Measurements from ENCODE around the gene LSAMP. TPM values are rescaled to one million over a fixed set of nuclear protein-coding genes. Genes with fewer than 3 reads are reported as not detected.

LSAMP gene
- total and polyA plus RNA-seq, 2 donors (not counting 1 experiment from before 2014, with no cell fraction given), result not detected

GRCh38 chr3:116264546-116265319 is 180.6 kb downstream of the LSAMP start:
- no peaks in the 10 kb centered on the region for H3K4me1 ChIP-seq (ENCODE audit: control insufficient read depth in 2 of 2, insufficient read depth in 2 of 2, low read length in 2 of 2)
- Mint-ChIP-seq H3K27ac (no peak overlapping the region), H3K9me3 (ENCODE audit: insufficient read depth) (no peaks in the 10 kb centered on the region), H3K4me1 (no peaks in the 10 kb centered on the region), H3K4me3 (no peak overlapping the region), H3K27me3 (peaks cover 3% of the 10 kb centered on the region)
- intact Hi-C loops (cut with micrococcal nuclease), result no loop called here
- H3K79me2 ChIP-seq (ENCODE audit: control insufficient read depth, insufficient read depth, low read length), result no peaks in the 10 kb centered on the region
- no peaks in the 10 kb centered on the region for H3K9me3 ChIP-seq (ENCODE audit: control extremely low read depth in 1 of 3, control insufficient read depth in 2 of 3, insufficient read depth in 1 of 3, low read length in 2 of 3)
- no peak for ATAC-seq (ENCODE audit: low read depth)
- H2AFZ ChIP-seq (ENCODE audit: insufficient read depth, low read depth, low read length, poor library complexity, severe bottlenecking), result no peak overlapping the region
- no peak overlapping the region for H3K4me3 ChIP-seq (ENCODE audit: control extremely low read depth in 1 of 5, extremely low read depth in 1 of 5, insufficient read depth in 1 of 5, low read depth in 2 of 5, low read length in 4 of 5)
- DNase-seq, result no peak
- TF ChIP-seq CTCF (IDR thresholded peaks at IDR 0.05), result no peak
- TF ChIP-seq EZH2 (IDR thresholded peaks at IDR 0.05; ENCODE audit: borderline replicate concordance, insufficient read depth, low read depth, low read length, poor library complexity, severe bottlenecking), result no peak
- no peaks in the 10 kb centered on the region for H3K27me3 ChIP-seq (replicated peaks in 1 of 4; ENCODE audit: control extremely low read depth in 1 of 4, control insufficient read depth in 3 of 4, insufficient read depth in 4 of 4, low read length in 3 of 4)
- POLR2A ChIA-PET, result no interaction called here
- no peaks in the 10 kb centered on the region for H3K36me3 ChIP-seq (replicated peaks in 1 of 2; ENCODE audit: control extremely low read depth in 1 of 2, control insufficient read depth in 1 of 2, extremely low read depth in 1 of 2, insufficient read depth in 2 of 2, low read length in 1 of 2)
- H4K20me1 ChIP-seq (ENCODE audit: control insufficient read depth, insufficient read depth, low read length, poor library complexity, severe bottlenecking), result no peaks in the 10 kb centered on the region
- H3K4me2 ChIP-seq (replicated peaks; ENCODE audit: low read depth, low read length, poor library complexity, severe bottlenecking), result no peak overlapping the region
- H3K27ac ChIP-seq (ENCODE audit: low read length in 2 of 2), result no peak overlapping the region
- no peak overlapping the region for H3K9ac ChIP-seq (ENCODE audit: low read length)
- 67% methylated on average over 1 of the region's 4 CpGs for WGBS (ENCODE audit: insufficient coverage)
- CTCF ChIA-PET, result no interaction called here

- Histone ChIP-seq H2AFZ (ENCODE audit: insufficient read depth, low read depth, low read length, poor library complexity, severe bottlenecking) (no peak overlapping the region), H3K27me3 (replicated peaks in 1 of 4; ENCODE audit: control extremely low read depth in 1 of 4, control insufficient read depth in 3 of 4, insufficient read depth in 4 of 4, low read length in 3 of 4) (no peaks in the 10 kb centered on the region), H3K4me2 (replicated peaks; ENCODE audit: low read depth, low read length, poor library complexity, severe bottlenecking) (no peak overlapping the region), H3K79me2 (ENCODE audit: control insufficient read depth, insufficient read depth, low read length) (no peaks in the 10 kb centered on the region), H3K4me3 (ENCODE audit: control extremely low read depth in 1 of 5, extremely low read depth in 1 of 5, insufficient read depth in 1 of 5, low read depth in 2 of 5, low read length in 4 of 5) (no peak overlapping the region), H3K4me1 (ENCODE audit: control insufficient read depth in 2 of 2, insufficient read depth in 2 of 2, low read length in 2 of 2) (no peaks in the 10 kb centered on the region), H3K9me3 (ENCODE audit: control extremely low read depth in 1 of 3, control insufficient read depth in 2 of 3, insufficient read depth in 1 of 3, low read length in 2 of 3) (no peaks in the 10 kb centered on the region), H3K36me3 (replicated peaks in 1 of 2; ENCODE audit: control extremely low read depth in 1 of 2, control insufficient read depth in 1 of 2, extremely low read depth in 1 of 2, insufficient read depth in 2 of 2, low read length in 1 of 2) (no peaks in the 10 kb centered on the region), H3K27ac (ENCODE audit: low read length in 2 of 2) (no peak overlapping the region), H3K9ac (ENCODE audit: low read length) (no peak overlapping the region), H4K20me1 (ENCODE audit: control insufficient read depth, insufficient read depth, low read length, poor library complexity, severe bottlenecking) (no peaks in the 10 kb centered on the region)
- Mint-ChIP-seq H3K27me3 (peaks cover 3% of the 10 kb centered on the region), H3K4me3 (no peak overlapping the region), H3K4me1 (no peaks in the 10 kb centered on the region), H3K27ac (no peak overlapping the region), H3K9me3 (ENCODE audit: insufficient read depth) (no peaks in the 10 kb centered on the region)
- 63% methylated on average over 4 of the region's 5 CpGs for WGBS (ENCODE audit: insufficient coverage)
- intact Hi-C loops (cut with micrococcal nuclease), result no loop called here
- ChIA-PET CTCF (no interaction called here), POLR2A (no interaction called here)
- ATAC-seq (ENCODE audit: low read depth) (no peak), DNase-seq (no peak)
- no peak for TF ChIP-seq EZH2 (IDR thresholded peaks at IDR 0.05; ENCODE audit: borderline replicate concordance, insufficient read depth, low read depth, low read length, poor library complexity, severe bottlenecking)
- TF ChIP-seq CTCF (IDR thresholded peaks at IDR 0.05), result no peak
Measured at GRCh38 chr3:116263842-116264545, 181.3 kb downstream of the LSAMP start.
